SK-N-SH (cell line): ENCODE data around the gene SLC66A2. TPM values are rescaled to one million over a fixed set of nuclear protein-coding genes. Genes with fewer than 3 reads are reported as not detected.

ENCODE experiments used
- CTCF ChIA-PET: fragments of 300-600, 350-600 bp; formaldehyde crosslinking; extraction: SDS; loops from one replicate; lab custom pipeline; 2021; lab: Yijun Ruan, JAX
- POLR2A ChIA-PET: fragments of 350-600 bp; sonication (Branson Sonifier 250); formaldehyde crosslinking; extraction: SDS; loops from one replicate; lab custom pipeline; 2020; ENCODE audit warnings: antibody characterized with exemption, inconsistent platforms; lab: Yijun Ruan, JAX
- DNase-seq: peaks from one replicate; pipeline ENCODE4 v3.0.0; 2012
- H2AFZ ChIP-seq: fragments of 200-600 bp; sonication (generic); 2 replicates; pipeline ENCODE4 v1.8.1; 2016; ENCODE audit warnings: antibody characterized with exemption, mild to moderate bottlenecking, low read depth
- H3F3A ChIP-seq: fragments of 200-600 bp; sonication (generic); replicated peaks from 2 replicates; pipeline ENCODE3; 2016; ENCODE audit warnings: antibody characterized with exemption, mild to moderate bottlenecking; ENCODE audit not compliant: insufficient read depth
- H3K27ac ChIP-seq, 2 experiments: fragments of 200-500 bp in 1 of 2; fragments of 200-600 bp in 1 of 2; sonication (Bioruptor generic) in 1 of 2; sonication (generic), shearing (Covaris generic) in 1 of 2; 2 replicates each; pipeline versions ENCODE4 v1.5.1 to v1.6.1; 2014 to 2016; ENCODE audit warnings: low read depth in 2 of 2, inconsistent platforms in 1 of 2, low read length in 1 of 2, mild to moderate bottlenecking in 1 of 2, mixed read lengths in 1 of 2
- H3K27me3 ChIP-seq: fragments of 200-600 bp; sonication (generic), shearing (Covaris generic); 2 replicates; pipeline ENCODE4 v1.6.1; 2016; ENCODE audit warnings: mixed run types; ENCODE audit not compliant: insufficient read depth
- H3K36me3 ChIP-seq, 2 experiments: fragments of 200-500 bp in 1 of 2; fragments of 200-600 bp in 1 of 2; sonication (Bioruptor generic) in 1 of 2; sonication (generic) in 1 of 2; replicated peaks in 1 of 2; 2 replicates each; pipeline versions ENCODE3 to v1.5.1; 2014 to 2016; ENCODE audit warnings: low read length in 1 of 2, mild to moderate bottlenecking in 1 of 2; ENCODE audit not compliant: insufficient read depth in 2 of 2, control insufficient read depth in 1 of 2
- H3K4me1 ChIP-seq, 2 experiments: fragments of 200-500 bp in 1 of 2; fragments of 200-600 bp in 1 of 2; sonication (Bioruptor generic) in 1 of 2; sonication (generic), shearing (Covaris generic) in 1 of 2; 2 replicates each; pipeline versions ENCODE4 v1.5.1 to v1.6.1; 2014 to 2016; ENCODE audit warnings: low read depth in 1 of 2, low read length in 1 of 2, mixed run types in 1 of 2; ENCODE audit not compliant: insufficient read depth in 2 of 2, control insufficient read depth in 1 of 2
- H3K4me2 ChIP-seq: fragments of 200-600 bp; sonication (generic), shearing (Covaris generic); 2 replicates; pipeline ENCODE4 v1.6.1; 2017; ENCODE audit warnings: mixed run types
- H3K4me3 ChIP-seq, 2 experiments: fragments of 200-500 bp in 1 of 2; fragments of 200-600 bp in 1 of 2; sonication (Bioruptor generic) in 1 of 2; sonication (generic), shearing (Covaris generic) in 1 of 2; 2 replicates each; pipeline versions ENCODE4 v1.5.1 to v1.8.1; 2014 to 2016; ENCODE audit warnings: low read depth in 2 of 2, inconsistent platforms in 1 of 2, low read length in 1 of 2, mild to moderate bottlenecking in 1 of 2, mixed read lengths in 1 of 2, moderate library complexity in 1 of 2
- H3K79me2 ChIP-seq: fragments of 200-600 bp; sonication (generic); 2 replicates; pipeline ENCODE4 v1.8.1; 2017; ENCODE audit warnings: mild to moderate bottlenecking; ENCODE audit not compliant: insufficient read depth
- H3K9ac ChIP-seq: fragments of 200-600 bp; sonication (generic); 2 replicates; pipeline ENCODE4 v1.6.1; 2017; ENCODE audit warnings: mixed run types
- H3K9me2 ChIP-seq: fragments of 200-600 bp; sonication (generic); 2 replicates; pipeline ENCODE4 v1.6.1; 2017; ENCODE audit warnings: mixed run types
- H3K9me3 ChIP-seq: fragments of 200-600 bp; sonication (generic); 2 replicates; pipeline ENCODE4 v1.6.1; 2017; ENCODE audit warnings: mixed run types, mild to moderate bottlenecking, moderate library complexity
- H4K20me1 ChIP-seq: fragments of 200-600 bp; sonication (generic); 2 replicates; pipeline ENCODE4 v1.6.1; 2017; ENCODE audit warnings: mild to moderate bottlenecking, mixed run types; ENCODE audit not compliant: insufficient read depth
- ELF1 ChIP-seq: IDR thresholded peaks from 2 replicates; pipeline ENCODE4 v1.4.0; 2012
- EP300 ChIP-seq, 2 experiments: IDR thresholded peaks; 2 replicates each; pipeline versions ENCODE4 v1.4.0 to v1.6.1; 2012; ENCODE audit warnings: borderline replicate concordance in 1 of 2, low read depth in 1 of 2, low read length in 1 of 2
- EZH2phosphoT487 ChIP-seq: fragments of 200-600 bp; sonication (generic); IDR thresholded peaks from 2 replicates; pipeline ENCODE4 v1.6.1; 2017; ENCODE audit warnings: low read depth, mixed run types, mild to moderate bottlenecking, antibody characterized with exemption, moderate library complexity, borderline replicate concordance
- FOSL2 ChIP-seq: IDR thresholded peaks from 2 replicates; pipeline ENCODE4 v1.4.0; 2012; ENCODE audit warnings: low read depth, mild to moderate bottlenecking, moderate library complexity, borderline replicate concordance
- FOXM1 ChIP-seq: IDR thresholded peaks from 2 replicates; pipeline ENCODE4 v1.4.0; 2012; ENCODE audit warnings: low read depth, mild to moderate bottlenecking
- GABPA ChIP-seq: IDR thresholded peaks from 2 replicates; pipeline ENCODE4 v1.4.0; 2012; ENCODE audit warnings: low read depth, mild to moderate bottlenecking
- GATA2 ChIP-seq: sonication (generic); formaldehyde crosslinking; IDR thresholded peaks from 2 replicates; pipeline ENCODE4 v1.5.0; 2020; ENCODE audit warnings: mild to moderate bottlenecking, missing genetic modification reagents
- JUND ChIP-seq: IDR thresholded peaks from 2 replicates; pipeline ENCODE4 v1.4.0; 2012
- MEF2A ChIP-seq: IDR thresholded peaks from 2 replicates; pipeline ENCODE4 v1.4.0; 2012; ENCODE audit warnings: low read depth, borderline replicate concordance
- MXI1 ChIP-seq: IDR thresholded peaks from 2 replicates; pipeline ENCODE4 v1.6.1; 2012; ENCODE audit warnings: mild to moderate bottlenecking, low read depth, low read length, improper control_type of control experiment
- NFIC ChIP-seq: IDR thresholded peaks from 2 replicates; pipeline ENCODE4 v1.4.0; 2012; ENCODE audit warnings: borderline replicate concordance
- NRF1 ChIP-seq: IDR thresholded peaks from 2 replicates; pipeline ENCODE4 v1.6.1; 2012; ENCODE audit warnings: low read depth, mild to moderate bottlenecking, low read length
- POLR2AphosphoS5 ChIP-seq: IDR thresholded peaks from 2 replicates; pipeline ENCODE4 v1.6.1; 2012; ENCODE audit warnings: low read depth, low read length
- RCOR1 ChIP-seq: fragments of 150-350 bp; IDR thresholded peaks from 2 replicates; pipeline ENCODE4 v1.6.1; 2017; ENCODE audit warnings: antibody characterized with exemption, low read length
- RFX5 ChIP-seq: IDR thresholded peaks from 2 replicates; pipeline ENCODE4 v1.6.1; 2012; ENCODE audit warnings: mild to moderate bottlenecking, improper control_type of control experiment, low read length
- RXRA ChIP-seq: IDR thresholded peaks from 2 replicates; pipeline ENCODE4 v1.4.0; 2012; ENCODE audit warnings: low read depth, mild to moderate bottlenecking, borderline replicate concordance
- SMC3 ChIP-seq: IDR thresholded peaks from 2 replicates; pipeline ENCODE4 v1.6.1; 2012; ENCODE audit warnings: low read depth, low read length, improper control_type of control experiment
- TCF12 ChIP-seq: IDR thresholded peaks from 2 replicates; pipeline ENCODE4 v1.4.0; 2012
- YY1 ChIP-seq: IDR thresholded peaks from 2 replicates; pipeline ENCODE4 v1.4.0; 2012; ENCODE audit warnings: low read depth, mild to moderate bottlenecking
- ZBTB33 ChIP-seq: IDR thresholded peaks from 2 replicates; pipeline ENCODE4 v1.4.0; 2012; ENCODE audit warnings: low read depth, borderline replicate concordance
- WGBS: methylation state at CpG from one replicate; pipeline ENCODE4 v1.1.6; 2017; ENCODE audit warnings: low lambda C conversion rate; 5-methylcytosine and 5-hydroxymethylcytosine counted together
- polyA plus RNA-seq, 3 experiments: library from polyadenylated mRNA; depleted of rRNA; stranded (reverse); fragments of >200 nt; gene quantifications; 2 replicates each; pipeline ENCODE4 v1.2.3, GENCODE V29; 2012
- TF ChIP-seq, protein P1 (sequence below): IDR thresholded peaks from 2 replicates; pipeline ENCODE4 v1.4.0; 2012; ENCODE audit warnings: low read depth, borderline replicate concordance
- TF ChIP-seq, protein P2 (sequence below): IDR thresholded peaks from 2 replicates; pipeline ENCODE4 v1.4.0; 2012; ENCODE audit warnings: low read depth
- TF ChIP-seq, protein P3 (sequence below): fragments of 150-350 bp; IDR thresholded peaks from 2 replicates; pipeline ENCODE4 v1.6.1; 2016; ENCODE audit warnings: mild to moderate bottlenecking, low read depth, low read length
- TF ChIP-seq, protein P4 (sequence below): fragments of 150-350 bp; IDR thresholded peaks from 2 replicates; pipeline ENCODE4 v1.6.1; 2017; ENCODE audit warnings: antibody characterized with exemption, low read length, low read depth, borderline replicate concordance

Gene SLC66A2
- polyA plus RNA-seq, 1 of the 3 experiments (the other 2 are of a cell fraction) = 14.5 TPM

- TF ChIP-seq GABPA (no peak), NFIC (no peak), RXRA (no peak), EP300 (IDR thresholded peaks at IDR 0.05; ENCODE audit: borderline replicate concordance in 1 of 2, low read depth in 1 of 2, low read length in 1 of 2) (no peak), GATA2 (CRISPR knock-in tag) (no peak), TCF12 (no peak), ELF1 (no peak), RCOR1 (no peak), POLR2AphosphoS5 (no peak), EZH2phosphoT487 (no peak), SMC3 (no peak), RFX5 (no peak), ZBTB33 (no peak), FOSL2 (no peak), MXI1 (no peak)
- TF ChIP-seq, protein P1, sequence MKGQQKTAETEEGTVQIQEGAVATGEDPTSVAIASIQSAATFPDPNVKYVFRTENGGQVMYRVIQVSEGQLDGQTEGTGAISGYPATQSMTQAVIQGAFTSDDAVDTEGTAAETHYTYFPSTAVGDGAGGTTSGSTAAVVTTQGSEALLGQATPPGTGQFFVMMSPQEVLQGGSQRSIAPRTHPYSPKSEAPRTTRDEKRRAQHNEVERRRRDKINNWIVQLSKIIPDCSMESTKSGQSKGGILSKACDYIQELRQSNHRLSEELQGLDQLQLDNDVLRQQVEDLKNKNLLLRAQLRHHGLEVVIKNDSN = no peak
- TF ChIP-seq, protein P2, sequence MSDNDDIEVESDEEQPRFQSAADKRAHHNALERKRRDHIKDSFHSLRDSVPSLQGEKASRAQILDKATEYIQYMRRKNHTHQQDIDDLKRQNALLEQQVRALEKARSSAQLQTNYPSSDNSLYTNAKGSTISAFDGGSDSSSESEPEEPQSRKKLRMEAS = no peak
- TF ChIP-seq, all 33 proteins: peak for 0
- H3K9me3 ChIP-seq = peaks cover 40% of the 10 kb centered on the region
- no peaks in the 10 kb centered on the region for H3K4me1 ChIP-seq
- H2AFZ ChIP-seq = no peak overlapping the region
- H3K36me3 ChIP-seq = peaks cover 2 to 31% of the 10 kb centered on the region in 2 experiments
- peaks cover 12% of the 10 kb centered on the region for H3F3A ChIP-seq
- H3K27ac ChIP-seq = no peak overlapping the region
- H3K4me2 ChIP-seq = no peak overlapping the region
- peaks cover 54% of the 10 kb centered on the region; the same call in 1 of the 2 replicates for H3K79me2 ChIP-seq
- ChIA-PET POLR2A (no interaction called here), CTCF (no interaction called here)
- WGBS = 75% methylated on average over 3 of the region's 3 CpGs
- H3K4me3 ChIP-seq = no peak overlapping the region
- H4K20me1 ChIP-seq = no peaks in the 10 kb centered on the region
- no peaks in the 10 kb centered on the region for H3K9me2 ChIP-seq
- no peak overlapping the region for H3K9ac ChIP-seq
- H3K27me3 ChIP-seq = no peaks in the 10 kb centered on the region
- DNase-seq = no peak
Measured at GRCh38 chr18:79932907-79933306, 18.5 kb downstream of the SLC66A2 start.

- Histone ChIP-seq H3K4me2 (no peak overlapping the region), H3K4me1 (no peaks in the 10 kb centered on the region), H4K20me1 (no peaks in the 10 kb centered on the region), H3K9me2 (no peaks in the 10 kb centered on the region), H3F3A (peaks cover 12% of the 10 kb centered on the region), H3K27ac (no peak overlapping the region), H3K79me2 (peaks cover 45% of the 10 kb centered on the region; the same call in 1 of the 2 replicates), H2AFZ (no peak overlapping the region), H3K9ac (no peak overlapping the region), H3K9me3 (peaks cover 40% of the 10 kb centered on the region), H3K4me3 (no peak overlapping the region), H3K27me3 (no peaks in the 10 kb centered on the region), H3K36me3 (peaks cover 2 to 30% of the 10 kb centered on the region in 2 experiments)
- 77% methylated on average over 2 of the region's 2 CpGs for WGBS
- CTCF ChIA-PET = no interaction called here
- POLR2A ChIA-PET = no interaction called here
- no peak for DNase-seq
- TF ChIP-seq JUND (no peak), GABPA (no peak), FOXM1 (no peak), YY1 (no peak), NFIC (no peak), RFX5 (no peak), RXRA (no peak), GATA2 (CRISPR knock-in tag) (no peak), NRF1 (no peak), MEF2A (no peak), SMC3 (no peak)
- TF ChIP-seq, protein P3, sequence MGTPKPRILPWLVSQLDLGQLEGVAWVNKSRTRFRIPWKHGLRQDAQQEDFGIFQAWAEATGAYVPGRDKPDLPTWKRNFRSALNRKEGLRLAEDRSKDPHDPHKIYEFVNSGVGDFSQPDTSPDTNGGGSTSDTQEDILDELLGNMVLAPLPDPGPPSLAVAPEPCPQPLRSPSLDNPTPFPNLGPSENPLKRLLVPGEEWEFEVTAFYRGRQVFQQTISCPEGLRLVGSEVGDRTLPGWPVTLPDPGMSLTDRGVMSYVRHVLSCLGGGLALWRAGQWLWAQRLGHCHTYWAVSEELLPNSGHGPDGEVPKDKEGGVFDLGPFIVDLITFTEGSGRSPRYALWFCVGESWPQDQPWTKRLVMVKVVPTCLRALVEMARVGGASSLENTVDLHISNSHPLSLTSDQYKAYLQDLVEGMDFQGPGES = no peak
- TF ChIP-seq, protein P1 = no peak
- TF ChIP-seq, protein P2 = no peak
- TF ChIP-seq, protein P4, sequence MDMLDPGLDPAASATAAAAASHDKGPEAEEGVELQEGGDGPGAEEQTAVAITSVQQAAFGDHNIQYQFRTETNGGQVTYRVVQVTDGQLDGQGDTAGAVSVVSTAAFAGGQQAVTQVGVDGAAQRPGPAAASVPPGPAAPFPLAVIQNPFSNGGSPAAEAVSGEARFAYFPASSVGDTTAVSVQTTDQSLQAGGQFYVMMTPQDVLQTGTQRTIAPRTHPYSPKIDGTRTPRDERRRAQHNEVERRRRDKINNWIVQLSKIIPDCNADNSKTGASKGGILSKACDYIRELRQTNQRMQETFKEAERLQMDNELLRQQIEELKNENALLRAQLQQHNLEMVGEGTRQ = no peak
Measured at GRCh38 chr18:79931475-79931874, 20.0 kb downstream of the SLC66A2 start.
